DOHH2 (cell line): ENCODE results near the gene TWIST1.

Source experiments
- CTCF ChIP-seq: fragments of 200-600 bp; sonication (generic); IDR thresholded peaks from one replicate; pipeline ENCODE4 v1.5.1; 2014; ENCODE audit warnings: antibody characterized with exemption, mild to moderate bottlenecking, low read depth, low read length; ENCODE audit not compliant: poor library complexity, severe bottlenecking
- EZH2phosphoT487 ChIP-seq: fragments of 200-600 bp; sonication (generic); IDR thresholded peaks from 2 replicates; pipeline ENCODE4 v1.6.1; 2017; ENCODE audit warnings: borderline replicate concordance, mild to moderate bottlenecking, antibody characterized with exemption, low read length, moderate library complexity, mixed read lengths

GRCh38 chr7:19118636-19119371 lies 1.4 kb upstream of the TWIST1 start:
- no peak for TF ChIP-seq CTCF
- TF ChIP-seq EZH2phosphoT487, result no peak
